ENCODE measurements around the gene RGS17.

RGS17 gene, protein sequence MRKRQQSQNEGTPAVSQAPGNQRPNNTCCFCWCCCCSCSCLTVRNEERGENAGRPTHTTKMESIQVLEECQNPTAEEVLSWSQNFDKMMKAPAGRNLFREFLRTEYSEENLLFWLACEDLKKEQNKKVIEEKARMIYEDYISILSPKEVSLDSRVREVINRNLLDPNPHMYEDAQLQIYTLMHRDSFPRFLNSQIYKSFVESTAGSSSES

DNA sequence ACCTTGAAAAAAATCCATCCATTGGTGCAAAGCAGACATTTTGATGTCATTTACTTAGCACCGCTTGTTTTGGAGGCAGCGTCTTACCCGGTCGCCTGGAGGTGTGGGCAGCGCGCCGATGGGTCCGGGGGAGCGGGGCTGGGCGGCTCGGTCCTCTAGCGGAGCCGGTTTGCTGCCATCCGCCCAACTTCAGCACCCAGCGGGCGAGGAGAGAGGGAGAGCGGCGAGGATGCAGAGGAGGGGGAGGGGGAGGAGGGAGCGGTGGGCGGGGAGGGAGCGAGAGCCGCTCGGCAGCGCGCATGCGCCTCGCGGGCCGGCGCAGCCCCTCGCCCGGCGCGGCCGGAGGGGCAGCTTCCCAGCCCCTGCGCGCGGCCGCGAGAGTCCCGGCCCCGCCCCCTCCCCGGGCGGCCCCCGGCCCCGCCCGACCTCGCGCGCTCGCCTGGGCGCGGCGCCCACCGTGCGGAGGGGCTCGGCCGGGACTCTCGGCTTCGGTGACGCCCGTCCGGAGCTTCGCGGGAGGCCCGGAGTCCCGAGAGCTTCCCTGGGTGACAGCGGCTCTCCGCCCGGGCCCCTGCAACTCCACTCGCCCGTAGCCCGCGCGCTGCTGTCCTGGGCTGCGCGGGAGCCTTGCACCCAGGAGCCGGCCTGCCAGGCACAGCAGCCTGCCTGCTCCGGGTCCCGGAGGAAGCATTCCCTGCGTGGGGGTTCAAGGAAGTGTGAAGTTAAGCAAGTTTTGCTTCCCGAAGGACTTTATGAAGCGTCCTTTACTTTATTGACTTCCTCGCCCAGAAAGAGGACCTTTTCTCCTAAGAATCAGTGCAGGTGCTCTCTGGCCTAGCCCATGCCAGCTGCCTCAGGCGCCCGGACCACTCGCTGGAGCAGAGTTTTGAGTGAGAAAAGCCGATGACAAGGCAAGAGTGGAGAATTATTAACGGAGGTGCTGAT is at the start of gene RGS17:
Gene RGS17, minus strand, starts transcription at position 246 of the 945 bp plus-strand sequence. CDS start 87,264 bp downstream, outside the sequence.
- ChIA-PET CTCF (no interaction called here), POLR2A (ENCODE audit: low non-redundant PET) (no interaction called here)
- DNase-seq (ENCODE audit: low spot score): peak; percentile 84
- H3K27ac ChIP-seq: peak within 1 kb of the TSS; percentile 75
- TF ChIP-seq CTCF (conservative IDR thresholded peaks at IDR 0.05; ENCODE audit: low read depth): no peak

DNA sequence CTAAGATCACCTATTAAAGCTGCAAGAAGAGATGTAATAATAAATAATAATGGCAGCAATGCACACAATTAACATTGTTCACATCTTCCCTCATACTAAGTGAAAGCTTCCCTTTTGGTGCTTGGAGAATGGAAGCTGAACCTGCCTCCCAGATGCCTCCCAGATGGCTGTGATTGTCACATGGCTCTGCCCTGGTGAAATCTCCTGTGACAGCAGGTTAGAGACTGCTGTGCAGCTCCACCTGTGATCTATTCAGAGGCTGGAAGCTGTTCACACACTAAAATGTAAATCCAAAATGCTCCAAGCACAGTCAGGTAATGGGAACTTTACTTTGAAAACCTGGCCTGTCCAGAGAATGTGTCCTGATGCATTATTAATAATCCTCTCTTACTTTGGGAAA is 41.7 kb upstream of the RGS17 start:
- H3K27ac ChIP-seq: no peak overlapping the region
- DNase-seq (ENCODE audit: low spot score): no peak
- CTCF ChIA-PET: no interaction called here
- POLR2A ChIA-PET (ENCODE audit: low non-redundant PET): no interaction called here
- no peak for TF ChIP-seq CTCF (conservative IDR thresholded peaks at IDR 0.05; ENCODE audit: low read depth)

DNA sequence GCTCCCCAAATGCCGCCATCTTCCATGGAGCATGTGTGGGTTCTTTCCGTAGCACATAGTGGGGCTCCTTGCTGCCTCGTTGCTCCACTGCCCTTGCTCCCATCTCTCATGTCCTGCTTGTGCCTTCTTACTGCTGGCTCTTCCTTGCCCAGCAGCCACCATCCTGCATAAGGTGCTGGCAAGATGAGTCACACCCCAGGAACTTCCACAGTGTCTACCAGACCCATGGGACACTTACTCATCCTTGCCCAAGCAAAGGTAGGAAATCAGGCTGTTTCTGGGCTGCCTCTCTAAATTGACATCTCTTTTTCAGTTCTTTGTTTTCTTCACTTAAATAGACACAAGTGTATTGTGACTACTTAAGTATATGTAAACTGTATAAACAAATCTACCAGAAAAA is 39.4 kb upstream of the RGS17 start:
- peak; percentile 73 for DNase-seq (ENCODE audit: low spot score)
- ChIA-PET POLR2A (ENCODE audit: low non-redundant PET) (no interaction called here), CTCF (no interaction called here)
- H3K27ac ChIP-seq: peak overlapping the region; percentile 45
- no peak for TF ChIP-seq CTCF (conservative IDR thresholded peaks at IDR 0.05; ENCODE audit: low read depth)

- no peak for DNase-seq (ENCODE audit: low spot score)
- ChIA-PET POLR2A (ENCODE audit: low non-redundant PET) (no interaction called here), CTCF (interaction anchor here (0.6 kb wide), 1 partner anchor 866 kb away, joined by 3 read pairs; no protein-coding TSS in a partner anchor)
- no peak for TF ChIP-seq CTCF (conservative IDR thresholded peaks at IDR 0.05; ENCODE audit: low read depth)
- no peak overlapping the region for H3K27ac ChIP-seq
Measured at GRCh38 chr6:153167907-153168306, 36.8 kb upstream of the RGS17 start.

- no peak for TF ChIP-seq CTCF (conservative IDR thresholded peaks at IDR 0.05; ENCODE audit: low read depth)
- peak; percentile 70 for DNase-seq (ENCODE audit: low spot score)
- ChIA-PET CTCF (interaction anchor here (0.6 kb wide), 1 partner anchor 866 kb away, joined by 3 read pairs; no protein-coding TSS in a partner anchor), POLR2A (ENCODE audit: low non-redundant PET) (no interaction called here)
- no peak overlapping the region for H3K27ac ChIP-seq
Measured at GRCh38 chr6:153167061-153167891, 36.2 kb upstream of the RGS17 start.

- ChIA-PET CTCF (interaction anchor here (0.5 to 1.2 kb wide), 2 partner anchors 13 to 840 kb away, joined by 3 read pairs; no protein-coding TSS in a partner anchor), POLR2A (ENCODE audit: low non-redundant PET) (no interaction called here)
- no peak for TF ChIP-seq CTCF (conservative IDR thresholded peaks at IDR 0.05; ENCODE audit: low read depth)
- no peak overlapping the region for H3K27ac ChIP-seq
- no peak for DNase-seq (ENCODE audit: low spot score)
Measured at GRCh38 chr6:153162646-153163045, 31.6 kb upstream of the RGS17 start.
